ENCODE measurements around the gene CABP4. TPM values are rescaled to one million over a fixed set of nuclear protein-coding genes. Genes with fewer than 3 reads are reported as not detected.

Gene CABP4
- total and polyA plus RNA-seq, 2 donors (not counting 3 experiments of a cell fraction or from before 2014, with no cell fraction given) = 2.4 to 5.0 TPM

GRCh38 chr11:67469508-67469811, 14.3 kb downstream of the CABP4 start:
- BruUV-seq (replicated peaks) = TSS peak; percentile 24
- CTCF ChIA-PET = interaction anchor here (1.0 to 2.6 kb wide), 4 partner anchors 18 to 124 kb away, joined by 3 to 26 read pairs (median 6); partner anchors contain the start of gene PPP1CA
- FAIRE-seq = no peak

More at GRCh38 chr11:67469508-67469811, 14.3 kb downstream of the CABP4 start:
- H4K20me1 ChIP-seq (replicated peaks; ENCODE audit: control insufficient read depth, extremely low read depth, insufficient read depth, low read length) = no peaks in the 10 kb centered on the region
- peak overlapping the region; percentile 33 for H3K9ac ChIP-seq (replicated peaks; ENCODE audit: extremely low read depth, insufficient read depth, low read length)
- no peaks in the 10 kb centered on the region for H3K9me1 ChIP-seq (replicated peaks; ENCODE audit: control insufficient read depth, extremely low read depth, insufficient read depth, low read length)
- H3K9me3 ChIP-seq (replicated peaks; ENCODE audit: control insufficient read depth, insufficient read depth, low read length) = no peaks in the 10 kb centered on the region
- peak overlapping the region; percentile 37 for H3K27ac ChIP-seq (ENCODE audit: insufficient read depth, low read depth, low read length)
- POLR2A ChIA-PET = no interaction called here
- H3K4me2 ChIP-seq (ENCODE audit: insufficient read depth, low read length) = peak overlapping the region; percentile 60
- no peak for DNase-seq (ENCODE audit: low read depth, low spot score)
- H3K4me3 ChIP-seq (replicated peaks in 1 of 3; ENCODE audit: insufficient read depth in 1 of 3, low read depth in 1 of 3, low read length in 3 of 3) = peak overlapping the region in 2 of 3 experiments; percentile 34 to 58
- no peaks in the 10 kb centered on the region for H3K79me2 ChIP-seq (ENCODE audit: control insufficient read depth, insufficient read depth, low read length)
- TF ChIP-seq MYC (IDR thresholded peaks at IDR 0.05; ENCODE audit: low read depth, low read length) (no peak), FOS (IDR thresholded peaks at IDR 0.05; ENCODE audit: borderline replicate concordance, insufficient read depth, low read length) (no peak), MAX (IDR thresholded peaks at IDR 0.05; ENCODE audit: insufficient read depth, insufficient read length) (no peak), GATA2 (IDR thresholded peaks at IDR 0.05; ENCODE audit: insufficient read depth, insufficient read length, low read depth, low read length) (no peak), CTCF (IDR thresholded peaks at IDR 0.05; ENCODE audit: extremely low read depth in 1 of 2, insufficient read depth in 1 of 2, low read depth in 1 of 2, low read length in 2 of 2) (no peak), POLR2AphosphoS5 (IDR thresholded peaks at IDR 0.05; ENCODE audit: insufficient read depth, low read depth, low read length) (no peak), EZH2 (IDR thresholded peaks at IDR 0.05; ENCODE audit: borderline replicate concordance, low read depth, low read length, severe bottlenecking) (no peak), JUN (IDR thresholded peaks at IDR 0.05; ENCODE audit: borderline replicate concordance, insufficient read depth, insufficient read length, low read depth) (no peak), POLR2A (IDR thresholded peaks at IDR 0.05; ENCODE audit: low read depth, low read length) (no peak)
- H3K27me3 ChIP-seq (ENCODE audit: control insufficient read depth in 2 of 2, insufficient read depth in 2 of 2, low read length in 2 of 2) = peaks cover 0 to 3% of the 10 kb centered on the region in 2 experiments
- intact Hi-C loops (cut with micrococcal nuclease) (loop anchor here (1.0 to 5.0 kb wide), 6 partner anchors 14 to 117 kb away; partner anchors contain the start of genes AIP, CDK2AP2, POLD4 and RPS6KB2), dilution Hi-C loops (cut with MboI; ENCODE audit: extremely low pct_ligation_motif_present, low sequenced_read_pairs) (no loop called here)
- peak overlapping the region; percentile 72 for H2AFZ ChIP-seq (ENCODE audit: low read depth, low read length)
- H3K4me1 ChIP-seq (ENCODE audit: control insufficient read depth, extremely low read depth, insufficient read depth, low read length) = peaks cover 11% of the 10 kb centered on the region
- H3K36me3 ChIP-seq (ENCODE audit: control insufficient read depth in 2 of 2, extremely low read depth in 1 of 2, insufficient read depth in 2 of 2, low read length in 2 of 2) = no peaks in the 10 kb centered on the region
